Cardiac fibroblast (primary cell): ENCODE results near the gene HIVEP3.

Experiments used
- DNase-seq, 2 donors: peaks; one replicate each; pipeline versions ENCODE4 v3.0.0 to v3.0.0-alpha.2; 2010; ENCODE audit warnings: low read depth in 2 of 2
- H3K4me3 ChIP-seq, 2 donors: replicated peaks in 1 of 2; 1 replicate in 1 of 2; 2 replicates in 1 of 2; pipeline ENCODE4 v1.5.1; 2011; ENCODE audit warnings: low read depth in 2 of 2, low read length in 2 of 2, mild to moderate bottlenecking in 2 of 2, moderate library complexity in 1 of 2
- CTCF ChIP-seq: IDR thresholded peaks from one replicate; pipeline ENCODE4 v1.5.1; 2011; ENCODE audit warnings: low read depth, mild to moderate bottlenecking, low read length, inconsistent platforms

HIVEP3 gene

GRCh38 chr1:41917076-41917475, 1.6 kb downstream of the HIVEP3 start:
- no peak overlapping the region for H3K4me3 ChIP-seq
- TF ChIP-seq CTCF, result no peak
- no peak for DNase-seq

GRCh38 chr1:41915786-41916571, 2.7 kb downstream of the HIVEP3 start:
- TF ChIP-seq CTCF, result no peak
- peak in 1 of 2 donors; percentile 42 for DNase-seq
- no peak overlapping the region for H3K4me3 ChIP-seq

- H3K4me3 ChIP-seq, result no peak overlapping the region
- TF ChIP-seq CTCF, result no peak
- no peak for DNase-seq
Observed at GRCh38 chr1:41914516-41914915, 4.2 kb downstream of the HIVEP3 start.

GRCh38 chr1:41913014-41913413, 5.7 kb downstream of the HIVEP3 start:
- DNase-seq, result no peak
- no peak overlapping the region for H3K4me3 ChIP-seq
- no peak for TF ChIP-seq CTCF

- H3K4me3 ChIP-seq, result no peak overlapping the region
- no peak for TF ChIP-seq CTCF
- no peak for DNase-seq
Observed at GRCh38 chr1:41908288-41908895, 10.3 kb downstream of the HIVEP3 start.

GRCh38 chr1:41907446-41907845, 11.3 kb downstream of the HIVEP3 start:
- no peak for TF ChIP-seq CTCF
- no peak for DNase-seq
- H3K4me3 ChIP-seq, result no peak overlapping the region

GRCh38 chr1:41906943-41907342, 11.8 kb downstream of the HIVEP3 start:
- no peak for DNase-seq
- TF ChIP-seq CTCF, result no peak
- no peak overlapping the region for H3K4me3 ChIP-seq
